ENCODE data around the gene CNTN6. TPM values are rescaled to one million over a fixed set of nuclear protein-coding genes. Genes with fewer than 3 reads are reported as not detected.

CNTN6 gene
- total RNA-seq, 1 experiment from 2014 or later = not detected

DNA sequence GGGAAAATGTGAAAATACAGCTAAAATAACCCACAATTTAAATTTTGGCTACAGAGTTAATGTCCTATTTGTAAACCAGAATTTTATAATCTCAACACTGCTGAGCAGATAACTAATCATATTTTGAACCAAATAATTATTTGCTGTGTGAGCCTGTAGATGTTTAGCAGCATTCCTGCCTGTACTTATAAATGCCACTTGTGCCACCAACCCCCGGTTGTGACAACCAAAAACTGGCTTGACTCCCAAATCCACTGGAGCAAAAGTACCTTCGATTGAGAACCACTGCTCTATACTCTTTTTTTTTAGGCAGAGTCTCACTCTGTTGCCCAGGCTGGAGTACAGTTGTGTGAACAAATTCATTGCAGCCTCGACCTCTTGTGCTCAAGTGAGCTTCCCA, 78.5 kb downstream of the CNTN6 start:
- POLR2A ChIA-PET = no interaction called here
- BruUV-seq (replicated peaks) = no TSS peak
- Histone ChIP-seq H3K4me1 (ENCODE audit: control insufficient read depth, insufficient read depth, low read length) (no peaks in the 10 kb centered on the region), H3K4me3 (ENCODE audit: low read depth in 2 of 2, low read length in 2 of 2) (no peak overlapping the region), H3K9me3 (ENCODE audit: control insufficient read depth, insufficient read depth, low read depth, low read length) (no peaks in the 10 kb centered on the region), H3K27ac (ENCODE audit: low read length) (no peak overlapping the region), H3K27me3 (ENCODE audit: control insufficient read depth, insufficient read depth, low read length) (no peaks in the 10 kb centered on the region), H3K36me3 (ENCODE audit: control insufficient read depth, insufficient read depth, low read length) (no peaks in the 10 kb centered on the region)
- CTCF ChIA-PET = no interaction called here
- ATAC-seq (no peak), DNase-seq (ENCODE audit: low read depth, low spot score) (no peak)
- in situ Hi-C loops (cut with HindIII; ENCODE audit: low pct_unique_long_range_greater_than_20kb, low sequenced_read_pairs) = no loop called here
- no peak for TF ChIP-seq TCF7L2 (IDR thresholded peaks at IDR 0.05; ENCODE audit: low read depth, low read length)
- TF ChIP-seq, protein P1, sequence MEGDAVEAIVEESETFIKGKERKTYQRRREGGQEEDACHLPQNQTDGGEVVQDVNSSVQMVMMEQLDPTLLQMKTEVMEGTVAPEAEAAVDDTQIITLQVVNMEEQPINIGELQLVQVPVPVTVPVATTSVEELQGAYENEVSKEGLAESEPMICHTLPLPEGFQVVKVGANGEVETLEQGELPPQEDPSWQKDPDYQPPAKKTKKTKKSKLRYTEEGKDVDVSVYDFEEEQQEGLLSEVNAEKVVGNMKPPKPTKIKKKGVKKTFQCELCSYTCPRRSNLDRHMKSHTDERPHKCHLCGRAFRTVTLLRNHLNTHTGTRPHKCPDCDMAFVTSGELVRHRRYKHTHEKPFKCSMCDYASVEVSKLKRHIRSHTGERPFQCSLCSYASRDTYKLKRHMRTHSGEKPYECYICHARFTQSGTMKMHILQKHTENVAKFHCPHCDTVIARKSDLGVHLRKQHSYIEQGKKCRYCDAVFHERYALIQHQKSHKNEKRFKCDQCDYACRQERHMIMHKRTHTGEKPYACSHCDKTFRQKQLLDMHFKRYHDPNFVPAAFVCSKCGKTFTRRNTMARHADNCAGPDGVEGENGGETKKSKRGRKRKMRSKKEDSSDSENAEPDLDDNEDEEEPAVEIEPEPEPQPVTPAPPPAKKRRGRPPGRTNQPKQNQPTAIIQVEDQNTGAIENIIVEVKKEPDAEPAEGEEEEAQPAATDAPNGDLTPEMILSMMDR (IDR thresholded peaks at IDR 0.05) = no peak
- TF ChIP-seq SIN3A (IDR thresholded peaks at IDR 0.05; ENCODE audit: borderline replicate concordance, insufficient read depth, low read depth, low read length) = no peak
- TF ChIP-seq POLR2AphosphoS5 (IDR thresholded peaks at IDR 0.05; ENCODE audit: low read depth, low read length) = no peak
- TF ChIP-seq, protein P2, sequence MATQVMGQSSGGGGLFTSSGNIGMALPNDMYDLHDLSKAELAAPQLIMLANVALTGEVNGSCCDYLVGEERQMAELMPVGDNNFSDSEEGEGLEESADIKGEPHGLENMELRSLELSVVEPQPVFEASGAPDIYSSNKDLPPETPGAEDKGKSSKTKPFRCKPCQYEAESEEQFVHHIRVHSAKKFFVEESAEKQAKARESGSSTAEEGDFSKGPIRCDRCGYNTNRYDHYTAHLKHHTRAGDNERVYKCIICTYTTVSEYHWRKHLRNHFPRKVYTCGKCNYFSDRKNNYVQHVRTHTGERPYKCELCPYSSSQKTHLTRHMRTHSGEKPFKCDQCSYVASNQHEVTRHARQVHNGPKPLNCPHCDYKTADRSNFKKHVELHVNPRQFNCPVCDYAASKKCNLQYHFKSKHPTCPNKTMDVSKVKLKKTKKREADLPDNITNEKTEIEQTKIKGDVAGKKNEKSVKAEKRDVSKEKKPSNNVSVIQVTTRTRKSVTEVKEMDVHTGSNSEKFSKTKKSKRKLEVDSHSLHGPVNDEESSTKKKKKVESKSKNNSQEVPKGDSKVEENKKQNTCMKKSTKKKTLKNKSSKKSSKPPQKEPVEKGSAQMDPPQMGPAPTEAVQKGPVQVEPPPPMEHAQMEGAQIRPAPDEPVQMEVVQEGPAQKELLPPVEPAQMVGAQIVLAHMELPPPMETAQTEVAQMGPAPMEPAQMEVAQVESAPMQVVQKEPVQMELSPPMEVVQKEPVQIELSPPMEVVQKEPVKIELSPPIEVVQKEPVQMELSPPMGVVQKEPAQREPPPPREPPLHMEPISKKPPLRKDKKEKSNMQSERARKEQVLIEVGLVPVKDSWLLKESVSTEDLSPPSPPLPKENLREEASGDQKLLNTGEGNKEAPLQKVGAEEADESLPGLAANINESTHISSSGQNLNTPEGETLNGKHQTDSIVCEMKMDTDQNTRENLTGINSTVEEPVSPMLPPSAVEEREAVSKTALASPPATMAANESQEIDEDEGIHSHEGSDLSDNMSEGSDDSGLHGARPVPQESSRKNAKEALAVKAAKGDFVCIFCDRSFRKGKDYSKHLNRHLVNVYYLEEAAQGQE (IDR thresholded peaks at IDR 0.05; ENCODE audit: insufficient read depth in 1 of 2, low read depth in 2 of 2, low read length in 1 of 2) = no peak
- intact Hi-C loops (cut with micrococcal nuclease; ENCODE audit: unreplicated experiment) = no loop called here

DNA sequence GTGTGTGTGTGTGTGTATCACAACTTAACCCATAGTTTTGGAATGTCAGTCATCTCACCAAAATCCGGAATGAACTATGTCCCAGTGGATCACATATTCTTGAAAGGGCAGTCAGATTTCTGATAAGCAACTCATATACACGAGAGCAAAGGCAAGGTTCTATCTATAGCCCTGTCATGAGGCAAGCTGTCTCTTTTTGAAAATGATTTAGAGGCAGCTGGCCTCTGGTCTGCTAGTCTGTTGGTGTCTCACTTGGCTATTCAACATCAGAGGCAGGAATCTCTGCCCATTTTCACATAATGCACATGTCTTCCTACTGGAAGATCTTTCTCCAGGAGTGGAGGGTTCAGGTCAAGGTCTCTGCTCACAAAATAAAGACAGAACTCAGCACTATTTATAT, 79.8 kb downstream of the CNTN6 start:
- no peak overlapping the region for H3K27ac ChIP-seq (ENCODE audit: low read length)
- POLR2A ChIA-PET = no interaction called here
- H3K4me1 ChIP-seq (ENCODE audit: control insufficient read depth, insufficient read depth, low read length) = no peaks in the 10 kb centered on the region
- BruUV-seq (replicated peaks) = no TSS peak
- TF ChIP-seq SIN3A (IDR thresholded peaks at IDR 0.05; ENCODE audit: borderline replicate concordance, insufficient read depth, low read depth, low read length) (no peak), TCF7L2 (IDR thresholded peaks at IDR 0.05; ENCODE audit: low read depth, low read length) (no peak), POLR2AphosphoS5 (IDR thresholded peaks at IDR 0.05; ENCODE audit: low read depth, low read length) (no peak)
- TF ChIP-seq, protein P2 (IDR thresholded peaks at IDR 0.05; ENCODE audit: insufficient read depth in 1 of 2, low read depth in 2 of 2, low read length in 1 of 2) = no peak
- TF ChIP-seq, protein P1 (IDR thresholded peaks at IDR 0.05) = no peak
- intact Hi-C loops (cut with micrococcal nuclease; ENCODE audit: unreplicated experiment) (no loop called here), in situ Hi-C loops (cut with HindIII; ENCODE audit: low pct_unique_long_range_greater_than_20kb, low sequenced_read_pairs) (no loop called here)
- no peak for DNase-seq (ENCODE audit: low read depth, low spot score)
- no peaks in the 10 kb centered on the region for H3K36me3 ChIP-seq (ENCODE audit: control insufficient read depth, insufficient read depth, low read length)
- CTCF ChIA-PET = no interaction called here
- no peak overlapping the region for H3K4me3 ChIP-seq (ENCODE audit: low read depth in 2 of 2, low read length in 2 of 2)
- no peaks in the 10 kb centered on the region for H3K9me3 ChIP-seq (ENCODE audit: control insufficient read depth, insufficient read depth, low read depth, low read length)
- no peak for ATAC-seq
- no peaks in the 10 kb centered on the region for H3K27me3 ChIP-seq (ENCODE audit: control insufficient read depth, insufficient read depth, low read length)

All from Panc1 (cell line).